CD4-positive, CD25-positive, alpha-beta regulatory T cell (primary cell): Measurements from ENCODE around the gene TXNL4A. TPM values are rescaled to one million over a fixed set of nuclear protein-coding genes. Genes with fewer than 3 reads are reported as not detected.

Source experiments
- ATAC-seq, 2 donors: fragments of 150-1000 bp; cut with Tn5 transposase; one replicate each; pipeline ENCODE4 v1.10.0; 2021; ENCODE audit warnings: low read depth in 2 of 2, moderate number of reproducible peaks in 2 of 2, moderate library complexity in 1 of 2
- DNase-seq, 3 donors: peaks; one replicate each; pipeline versions ENCODE4 v3.0.0 to v3.0.0-alpha.2; 2012 to 2022; ENCODE audit warnings: mixed read lengths in 1 of 3
- H3K27ac ChIP-seq: one replicate; pipeline ENCODE4 v1.7.0; 2013; ENCODE audit warnings: mild to moderate bottlenecking, low read length; ENCODE audit not compliant: insufficient read depth, poor library complexity, severe bottlenecking
- H3K27me3 ChIP-seq: one replicate; pipeline ENCODE4 v1.7.0; 2013; ENCODE audit warnings: low read length; ENCODE audit not compliant: control insufficient read depth, insufficient read depth
- H3K36me3 ChIP-seq: one replicate; pipeline ENCODE4 v1.7.0; 2013; ENCODE audit warnings: mild to moderate bottlenecking, low read length, moderate library complexity; ENCODE audit not compliant: control insufficient read depth, insufficient read depth
- H3K4me1 ChIP-seq: 2 replicates; pipeline ENCODE4 v1.7.0; 2013; ENCODE audit warnings: mild to moderate bottlenecking, low read length; ENCODE audit not compliant: insufficient read depth, control insufficient read depth, poor library complexity, severe bottlenecking
- H3K4me3 ChIP-seq: one replicate; pipeline ENCODE4 v1.7.0; 2013; ENCODE audit warnings: low read depth, mild to moderate bottlenecking, low read length, moderate library complexity
- H3K9me3 ChIP-seq, 2 experiments: 1 replicate in 1 of 2; 2 replicates in 1 of 2; pipeline ENCODE4 v1.7.0; 2013; ENCODE audit warnings: low read length in 2 of 2, mild to moderate bottlenecking in 1 of 2, moderate library complexity in 1 of 2; ENCODE audit not compliant: control insufficient read depth in 2 of 2
- H3K27ac Mint-ChIP-seq, 3 donors: one replicate each; pipeline ENCODE4 v1.8.0; 2020 to 2022; ENCODE audit warnings: mild to moderate bottlenecking in 3 of 3, mixed read lengths in 3 of 3, moderate library complexity in 2 of 3
- H3K27me3 Mint-ChIP-seq: one replicate; pipeline ENCODE4 v1.8.0; 2022; ENCODE audit warnings: mild to moderate bottlenecking, mixed read lengths
- H3K36me3 Mint-ChIP-seq: one replicate; pipeline ENCODE4 v1.8.0; 2020; ENCODE audit warnings: mixed read lengths
- H3K4me1 Mint-ChIP-seq, 4 donors: one replicate each; pipeline ENCODE4 v1.8.0; 2020 to 2022; ENCODE audit warnings: mixed read lengths in 4 of 4, mild to moderate bottlenecking in 1 of 4
- H3K4me3 Mint-ChIP-seq, 4 donors: one replicate each; pipeline ENCODE4 v1.8.0; 2020 to 2022; ENCODE audit warnings: mild to moderate bottlenecking in 4 of 4, mixed read lengths in 4 of 4, moderate library complexity in 3 of 4
- H3K9me3 Mint-ChIP-seq, 7 donors: one replicate each; pipeline ENCODE4 v1.8.0; 2020 to 2022; ENCODE audit warnings: mixed read lengths in 7 of 7, mild to moderate bottlenecking in 3 of 7, moderate library complexity in 2 of 7
- polyA plus RNA-seq, 4 donors: library from polyadenylated mRNA; unstranded; fragments of 300-500 nt; fragmentation: Illumina TruSeq; gene quantifications; one replicate each; pipeline ENCODE4 v1.2.3, GENCODE V29; 2021
- total RNA-seq: library from RNA; stranded (reverse); gene quantifications from one replicate; pipeline ENCODE4 v1.2.3, GENCODE V29; 2022

Gene TXNL4A
- total and polyA plus RNA-seq, 5 donors from 2014 or later, result 70.5 to 216 (median 212) TPM

- Histone ChIP-seq H3K9me3 (no peaks in the 10 kb centered on the region), H3K36me3 (peaks cover 14% of the 10 kb centered on the region), H3K4me3 (peak overlapping the region; percentile 71), H3K4me1 (peaks cover 34% of the 10 kb centered on the region), H3K27me3 (no peaks in the 10 kb centered on the region), H3K27ac (peak overlapping the region; percentile 92)
- Mint-ChIP-seq H3K4me1 (peaks cover 6 to 42% (median 27%) of the 10 kb centered on the region in 4 donors), H3K4me3 (peak overlapping the region; percentile 92 to 94 (median 92)), H3K36me3 (peaks cover 12% of the 10 kb centered on the region), H3K27me3 (peaks cover 5% of the 10 kb centered on the region), H3K27ac (peak overlapping the region; percentile 74 to 99 (median 95)), H3K9me3 (no peaks in the 10 kb centered on the region)
- ATAC-seq (no peak), DNase-seq (no peak)
Observed at GRCh38 chr18:79989195-79989497, 783 bp upstream of the TXNL4A start.

- Mint-ChIP-seq H3K9me3 (no peaks in the 10 kb centered on the region), H3K27me3 (peaks cover 5% of the 10 kb centered on the region)
Observed at GRCh38 chr18:79988071-79988450, 302 bp downstream of the TXNL4A start.

GRCh38 chr18:79987566-79987965 lies 797 bp downstream of the TXNL4A start:
- Mint-ChIP-seq H3K9me3 (no peaks in the 10 kb centered on the region), H3K27me3 (peaks cover 5% of the 10 kb centered on the region), H3K4me3 (peak overlapping the region; percentile 92 to 96 (median 92)), H3K4me1 (peaks cover 9 to 57% (median 39%) of the 10 kb centered on the region in 4 donors), H3K27ac (peak overlapping the region; percentile 48 to 95 (median 89)), H3K36me3 (peaks cover 17% of the 10 kb centered on the region)
- no peaks in the 10 kb centered on the region for H3K27me3 ChIP-seq
- peaks cover 46% of the 10 kb centered on the region for H3K4me1 ChIP-seq
- no peak for ATAC-seq
- peak overlapping the region; percentile 92 for H3K27ac ChIP-seq
- DNase-seq, result no peak
- H3K36me3 ChIP-seq, result peaks cover 14% of the 10 kb centered on the region
- H3K9me3 ChIP-seq, result no peaks in the 10 kb centered on the region
- peak overlapping the region; percentile 94 for H3K4me3 ChIP-seq

More at GRCh38 chr18:79988071-79988450, 302 bp downstream of the TXNL4A start:
- Histone ChIP-seq H3K27ac (peak overlapping the region; percentile 92), H3K9me3 (no peaks in the 10 kb centered on the region), H3K4me1 (peaks cover 41% of the 10 kb centered on the region), H3K4me3 (peak overlapping the region; percentile 94), H3K36me3 (peaks cover 14% of the 10 kb centered on the region), H3K27me3 (no peaks in the 10 kb centered on the region)
- Mint-ChIP-seq H3K36me3 (peaks cover 17% of the 10 kb centered on the region), H3K27ac (peak overlapping the region; percentile 48 to 95 (median 89)), H3K4me1 (peaks cover 9 to 52% (median 37%) of the 10 kb centered on the region in 4 donors), H3K4me3 (peak overlapping the region; percentile 92 to 96 (median 92))
- ATAC-seq, result peak; percentile 57 to 64
- DNase-seq, result peak; percentile 50 to 71 (median 70)

- Histone ChIP-seq H3K4me1 (peaks cover 50% of the 10 kb centered on the region), H3K9me3 (no peaks in the 10 kb centered on the region), H3K27ac (peak overlapping the region; percentile 92), H3K27me3 (no peaks in the 10 kb centered on the region), H3K4me3 (peak overlapping the region; percentile 94), H3K36me3 (peaks cover 14% of the 10 kb centered on the region)
- no peaks in the 10 kb centered on the region for H3K9me3 Mint-ChIP-seq
- H3K27ac Mint-ChIP-seq, result peak overlapping the region; percentile 14 to 95 (median 89)
- H3K36me3 Mint-ChIP-seq, result peaks cover 20% of the 10 kb centered on the region
- DNase-seq (no peak), ATAC-seq (no peak)
- H3K4me1 Mint-ChIP-seq, result peaks cover 14 to 66% (median 47%) of the 10 kb centered on the region in 4 donors
- peaks cover 3% of the 10 kb centered on the region for H3K27me3 Mint-ChIP-seq
- peak overlapping the region; percentile 92 to 96 (median 92) for H3K4me3 Mint-ChIP-seq
Observed at GRCh38 chr18:79986726-79987125, 1.6 kb downstream of the TXNL4A start.

GRCh38 chr18:79985172-79985571 lies 3.2 kb downstream of the TXNL4A start:
- Mint-ChIP-seq H3K27ac (peak overlapping the region in 2 of 3 donors; percentile 26 to 78), H3K36me3 (peaks cover 22% of the 10 kb centered on the region), H3K27me3 (no peaks in the 10 kb centered on the region), H3K4me3 (peak overlapping the region in 2 of 4 donors; percentile 24 to 92), H3K9me3 (no peaks in the 10 kb centered on the region), H3K4me1 (peaks cover 14 to 78% (median 53%) of the 10 kb centered on the region in 4 donors)
- DNase-seq (no peak), ATAC-seq (no peak)
- Histone ChIP-seq H3K36me3 (peaks cover 14% of the 10 kb centered on the region), H3K4me3 (no peak overlapping the region), H3K27me3 (no peaks in the 10 kb centered on the region), H3K9me3 (no peaks in the 10 kb centered on the region), H3K4me1 (peaks cover 50% of the 10 kb centered on the region), H3K27ac (no peak overlapping the region)

- Mint-ChIP-seq H3K9me3 (no peaks in the 10 kb centered on the region), H3K4me3 (peak overlapping the region in 2 of 4 donors; percentile 19 to 39), H3K27ac (peak overlapping the region; percentile 46 to 88 (median 48)), H3K36me3 (peaks cover 22% of the 10 kb centered on the region), H3K4me1 (peaks cover 14 to 85% (median 59%) of the 10 kb centered on the region in 4 donors), H3K27me3 (no peaks in the 10 kb centered on the region)
- Histone ChIP-seq H3K27ac (no peak overlapping the region), H3K27me3 (no peaks in the 10 kb centered on the region), H3K36me3 (peaks cover 20% of the 10 kb centered on the region), H3K4me1 (peaks cover 44% of the 10 kb centered on the region), H3K9me3 (no peaks in the 10 kb centered on the region), H3K4me3 (no peak overlapping the region)
- ATAC-seq, result no peak
- DNase-seq, result no peak
Observed at GRCh38 chr18:79983793-79984192, 4.6 kb downstream of the TXNL4A start.

GRCh38 chr18:79983253-79983652 lies 5.1 kb downstream of the TXNL4A start:
- no peaks in the 10 kb centered on the region for H3K27me3 ChIP-seq
- ATAC-seq (no peak), DNase-seq (no peak)
- no peak overlapping the region for H3K27ac ChIP-seq
- no peak overlapping the region for H3K4me3 ChIP-seq
- no peaks in the 10 kb centered on the region for H3K9me3 Mint-ChIP-seq
- no peaks in the 10 kb centered on the region for H3K9me3 ChIP-seq
- H3K36me3 ChIP-seq, result peaks cover 20% of the 10 kb centered on the region
- H3K4me3 Mint-ChIP-seq, result peak overlapping the region in 1 of 4 donors; percentile 79
- peaks cover 14 to 85% (median 59%) of the 10 kb centered on the region in 4 donors for H3K4me1 Mint-ChIP-seq
- peaks cover 22% of the 10 kb centered on the region for H3K36me3 Mint-ChIP-seq
- H3K27me3 Mint-ChIP-seq, result no peaks in the 10 kb centered on the region
- peak overlapping the region in 2 of 3 donors; percentile 48 to 88 for H3K27ac Mint-ChIP-seq
- H3K4me1 ChIP-seq, result peaks cover 42% of the 10 kb centered on the region

GRCh38 chr18:79982736-79983135 lies 5.6 kb downstream of the TXNL4A start:
- H3K4me3 Mint-ChIP-seq, result peak overlapping the region in 1 of 4 donors; percentile 46
- Histone ChIP-seq H3K4me3 (no peak overlapping the region), H3K36me3 (peaks cover 23% of the 10 kb centered on the region), H3K27me3 (no peaks in the 10 kb centered on the region), H3K9me3 (no peaks in the 10 kb centered on the region), H3K27ac (no peak overlapping the region), H3K4me1 (peaks cover 41% of the 10 kb centered on the region)
- H3K36me3 Mint-ChIP-seq, result peaks cover 22% of the 10 kb centered on the region
- H3K27ac Mint-ChIP-seq, result peak overlapping the region in 2 of 3 donors; percentile 62 to 88
- ATAC-seq, result no peak
- H3K4me1 Mint-ChIP-seq, result peaks cover 16 to 88% (median 62%) of the 10 kb centered on the region in 4 donors
- H3K9me3 Mint-ChIP-seq, result no peaks in the 10 kb centered on the region
- H3K27me3 Mint-ChIP-seq, result no peaks in the 10 kb centered on the region
- DNase-seq, result peak in 1 of 3 donors; percentile 10
